ENCODE data around the gene NUCKS1.

NUCKS1 gene

GRCh38 chr1:205750138-205751035, at the start of gene NUCKS1:
TSS of gene NUCKS1 (minus strand) at chr1:205750182. CDS start at chr1:205749973, 209 bp downstream.
- DNase-seq (ENCODE audit: low read depth), result peak; percentile 100
- no peak for TF ChIP-seq CTCF (IDR thresholded peaks at IDR 0.05; ENCODE audit: insufficient read depth, low read depth, low read length, missing control alignments)
- peak within 1 kb of the TSS; percentile 66 for H3K4me3 ChIP-seq (ENCODE audit: low read depth, low read length)

GRCh38 chr1:205798577-205798976, 48.6 kb upstream of the NUCKS1 start:
- no peak for DNase-seq (ENCODE audit: low read depth)

GRCh38 chr1:205797168-205797567, 47.2 kb upstream of the NUCKS1 start:
- no peak for DNase-seq (ENCODE audit: low read depth)
- no peak overlapping the region for H3K4me3 ChIP-seq (ENCODE audit: low read depth, low read length)
- no peak for TF ChIP-seq CTCF (IDR thresholded peaks at IDR 0.05; ENCODE audit: insufficient read depth, low read depth, low read length, missing control alignments)

More at GRCh38 chr1:205798577-205798976, 48.6 kb upstream of the NUCKS1 start:
- TF ChIP-seq CTCF (IDR thresholded peaks at IDR 0.05; ENCODE audit: insufficient read depth, low read depth, low read length, missing control alignments), result no peak
- H3K4me3 ChIP-seq (ENCODE audit: low read depth, low read length), result no peak overlapping the region

- peak; percentile 35 for DNase-seq (ENCODE audit: low read depth)
- no peak overlapping the region for H3K4me3 ChIP-seq (ENCODE audit: low read depth, low read length)
- TF ChIP-seq CTCF (IDR thresholded peaks at IDR 0.05; ENCODE audit: insufficient read depth, low read depth, low read length, missing control alignments), result no peak
These were observed 44.2 kb upstream of the NUCKS1 start for GRCh38 chr1:205794011-205794730.

GRCh38 chr1:205792961-205793673, 43.1 kb upstream of the NUCKS1 start:
- no peak overlapping the region for H3K4me3 ChIP-seq (ENCODE audit: low read depth, low read length)
- TF ChIP-seq CTCF (IDR thresholded peaks at IDR 0.05; ENCODE audit: insufficient read depth, low read depth, low read length, missing control alignments), result no peak
- no peak for DNase-seq (ENCODE audit: low read depth)

- TF ChIP-seq CTCF (IDR thresholded peaks at IDR 0.05; ENCODE audit: insufficient read depth, low read depth, low read length, missing control alignments), result no peak
- no peak overlapping the region for H3K4me3 ChIP-seq (ENCODE audit: low read depth, low read length)
- DNase-seq (ENCODE audit: low read depth), result peak; percentile 42
These were observed 42.5 kb upstream of the NUCKS1 start for GRCh38 chr1:205792481-205792881.
